GM10266 (cell line): ENCODE data around the gene DOCK3.
A peak's percentile ranks its signal among the peaks of the same experiment; 100 is the strongest.

ENCODE experiments used
- DNase-seq: peaks from one replicate; pipeline ENCODE4 v3.0.0; 2012; ENCODE audit errors: extremely low spot score
- TF ChIP-seq, protein P1 (sequence below): IDR thresholded peaks from 2 replicates; pipeline ENCODE4 v1.5.1; 2012; ENCODE audit warnings: mild to moderate bottlenecking, low read depth; ENCODE audit not compliant: control insufficient read depth, insufficient read depth; ENCODE audit errors: missing control alignments

Gene DOCK3

DNA sequence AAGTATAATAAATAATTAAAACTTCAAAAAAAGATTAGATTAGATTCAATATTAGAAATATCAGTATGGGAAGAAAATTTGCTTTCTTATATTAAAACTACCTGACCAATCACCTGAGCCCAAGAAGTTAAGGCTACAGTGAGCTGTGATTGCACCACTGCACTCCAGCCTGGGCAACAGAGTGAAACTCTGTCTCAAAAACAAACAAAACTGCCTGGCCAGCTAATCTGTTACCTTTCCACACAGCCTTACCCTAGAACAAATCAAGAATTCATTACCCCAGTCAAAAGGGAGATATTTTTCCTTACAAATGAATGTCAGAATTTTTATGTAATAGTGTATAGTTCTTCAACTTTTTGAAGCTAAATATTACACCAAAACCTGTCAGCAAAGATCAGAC is 593.4 kb downstream of the DOCK3 start:
- no peak for DNase-seq
- TF ChIP-seq, protein P1, sequence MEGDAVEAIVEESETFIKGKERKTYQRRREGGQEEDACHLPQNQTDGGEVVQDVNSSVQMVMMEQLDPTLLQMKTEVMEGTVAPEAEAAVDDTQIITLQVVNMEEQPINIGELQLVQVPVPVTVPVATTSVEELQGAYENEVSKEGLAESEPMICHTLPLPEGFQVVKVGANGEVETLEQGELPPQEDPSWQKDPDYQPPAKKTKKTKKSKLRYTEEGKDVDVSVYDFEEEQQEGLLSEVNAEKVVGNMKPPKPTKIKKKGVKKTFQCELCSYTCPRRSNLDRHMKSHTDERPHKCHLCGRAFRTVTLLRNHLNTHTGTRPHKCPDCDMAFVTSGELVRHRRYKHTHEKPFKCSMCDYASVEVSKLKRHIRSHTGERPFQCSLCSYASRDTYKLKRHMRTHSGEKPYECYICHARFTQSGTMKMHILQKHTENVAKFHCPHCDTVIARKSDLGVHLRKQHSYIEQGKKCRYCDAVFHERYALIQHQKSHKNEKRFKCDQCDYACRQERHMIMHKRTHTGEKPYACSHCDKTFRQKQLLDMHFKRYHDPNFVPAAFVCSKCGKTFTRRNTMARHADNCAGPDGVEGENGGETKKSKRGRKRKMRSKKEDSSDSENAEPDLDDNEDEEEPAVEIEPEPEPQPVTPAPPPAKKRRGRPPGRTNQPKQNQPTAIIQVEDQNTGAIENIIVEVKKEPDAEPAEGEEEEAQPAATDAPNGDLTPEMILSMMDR, result no peak

DNA sequence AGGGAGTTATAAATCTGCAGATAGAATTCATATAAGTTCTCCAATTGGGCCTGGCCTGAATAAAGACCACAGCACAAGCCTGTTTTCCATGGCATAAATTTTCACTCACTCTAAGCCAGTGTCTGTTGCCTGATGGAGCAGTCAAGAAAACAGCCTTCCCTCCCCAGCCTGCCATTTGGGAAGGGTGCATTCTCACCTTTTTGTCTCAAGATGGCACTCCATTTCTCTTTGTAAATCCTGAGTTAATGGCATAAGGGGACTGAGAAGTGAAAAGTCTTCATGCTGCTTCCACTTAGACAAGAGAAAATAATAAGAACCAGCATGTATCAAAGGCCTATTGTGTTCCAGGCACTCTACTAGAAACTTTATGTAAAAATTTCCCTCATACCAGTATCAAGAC is 594.7 kb downstream of the DOCK3 start:
- no peak for DNase-seq
- TF ChIP-seq, protein P1, result peak; percentile 31

DNA sequence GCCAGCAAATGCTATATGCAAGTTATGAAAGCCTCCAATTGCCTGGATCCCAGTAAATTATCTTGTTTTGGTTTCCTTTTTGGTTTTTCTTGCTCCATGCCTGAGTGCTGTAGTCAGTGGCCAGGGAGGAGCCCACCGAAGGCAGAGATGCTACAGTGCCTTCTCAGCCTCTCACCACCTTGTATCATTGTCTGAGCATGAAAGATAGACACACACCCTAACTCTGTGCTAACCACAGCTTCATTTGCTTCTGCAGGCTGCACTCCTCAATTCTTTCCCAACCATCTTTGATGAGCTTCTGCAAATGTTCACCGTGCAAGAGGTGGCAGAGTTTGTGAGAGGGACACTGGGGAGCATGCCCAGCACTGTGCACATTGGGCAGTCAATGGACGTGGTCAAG is 595.8 kb downstream of the DOCK3 start:
- TF ChIP-seq, protein P1, result no peak
- DNase-seq, result no peak

DNA sequence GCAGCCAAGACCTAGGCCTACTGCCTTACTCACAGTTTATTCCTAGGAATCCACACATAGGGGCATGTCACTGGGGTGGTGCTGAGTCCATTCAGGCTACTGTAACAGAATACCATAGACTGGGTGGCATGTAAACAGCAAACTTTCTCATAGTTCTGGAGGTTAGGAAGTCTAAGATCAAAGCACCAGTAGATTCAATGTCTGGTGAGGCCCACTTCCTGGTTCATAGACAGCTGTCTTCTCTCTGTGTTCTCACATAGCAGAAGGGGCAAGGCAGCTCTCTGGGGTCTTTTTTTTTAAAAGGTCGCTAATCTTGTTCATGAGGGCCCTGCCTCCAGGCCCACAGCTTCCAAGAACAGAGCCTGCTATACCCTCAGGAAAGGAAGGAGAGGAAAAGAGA is 596.4 kb downstream of the DOCK3 start:
- no peak for DNase-seq
- TF ChIP-seq, protein P1, result no peak

DNA sequence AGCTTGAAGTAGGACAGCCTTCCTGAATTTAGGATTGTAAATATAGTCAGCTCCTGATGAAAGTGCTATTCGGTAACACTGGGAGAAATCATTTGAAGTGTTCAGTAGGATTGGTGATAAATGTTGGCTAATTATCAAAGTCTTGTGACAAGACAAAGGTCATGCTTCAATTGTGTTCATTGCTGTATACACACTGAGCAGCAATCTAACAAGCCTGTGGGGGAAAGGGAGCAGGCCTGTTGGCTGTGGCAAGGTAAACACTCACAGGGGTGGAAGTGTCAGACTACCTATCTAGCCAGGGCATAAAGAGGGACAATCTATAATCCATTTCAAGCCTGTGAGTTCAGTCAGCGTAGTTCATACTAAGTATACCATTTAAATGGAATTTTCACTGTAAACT is 599.3 kb downstream of the DOCK3 start:
- no peak for DNase-seq

DNA sequence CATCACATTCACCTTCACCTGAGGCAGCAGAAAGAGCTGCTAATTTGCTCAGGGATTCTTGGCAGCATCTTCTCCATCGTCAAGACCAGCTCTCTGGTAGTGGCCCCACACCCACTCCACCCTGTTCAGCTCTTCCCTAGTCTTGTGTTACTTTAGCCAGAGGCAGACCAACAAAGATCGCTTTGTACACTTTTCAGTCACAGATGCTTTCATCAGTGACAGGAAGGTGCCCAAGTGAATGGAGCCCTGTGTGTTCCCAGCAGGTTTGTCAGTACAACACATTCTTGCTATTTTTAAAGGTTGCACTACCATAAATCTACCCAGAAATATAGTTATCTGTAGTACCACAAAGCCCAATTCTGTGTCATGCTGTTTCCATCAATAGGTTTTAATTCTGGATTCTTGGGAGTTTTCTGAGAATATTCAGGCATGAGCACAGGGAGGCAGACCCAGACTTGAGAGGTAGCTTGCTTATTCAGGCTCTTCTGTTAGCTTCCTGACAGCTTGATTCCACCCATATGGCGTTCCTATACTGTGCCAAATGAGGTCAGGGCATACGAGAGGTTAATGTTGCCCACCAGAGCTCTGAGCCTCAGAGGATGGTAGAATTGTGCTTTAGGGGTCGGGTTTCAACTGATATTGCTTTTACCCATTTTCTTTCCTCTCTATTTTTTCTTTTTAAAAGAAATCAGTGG is 600.5 kb downstream of the DOCK3 start:
- TF ChIP-seq, protein P1, result no peak
- DNase-seq, result no peak

More for the DNA sequence above, 599.3 kb downstream of the DOCK3 start:
- TF ChIP-seq, protein P1, result no peak

DNA sequence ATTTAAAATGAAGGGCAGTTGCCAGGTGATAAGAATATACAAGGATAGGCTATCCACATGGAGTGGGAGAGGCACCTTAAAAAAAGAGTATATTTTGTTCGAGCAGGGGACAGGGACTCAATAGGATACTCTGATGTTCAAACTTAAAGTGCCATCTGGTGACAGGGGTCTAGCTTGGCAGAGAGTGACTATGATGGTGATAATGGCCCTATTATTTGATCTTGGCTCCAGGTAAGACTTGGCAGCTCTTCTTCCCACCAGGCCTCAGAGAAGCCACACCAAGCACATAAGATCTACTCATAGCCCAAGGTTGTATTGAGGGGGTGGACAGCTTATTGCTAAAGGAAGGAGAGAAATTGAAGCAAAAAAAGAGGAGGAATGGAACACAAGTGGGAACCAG is 601.3 kb downstream of the DOCK3 start:
- no peak for DNase-seq
- TF ChIP-seq, protein P1, result no peak
